ENCODE data around the gene ZNF865.

Gene ZNF865

DNA sequence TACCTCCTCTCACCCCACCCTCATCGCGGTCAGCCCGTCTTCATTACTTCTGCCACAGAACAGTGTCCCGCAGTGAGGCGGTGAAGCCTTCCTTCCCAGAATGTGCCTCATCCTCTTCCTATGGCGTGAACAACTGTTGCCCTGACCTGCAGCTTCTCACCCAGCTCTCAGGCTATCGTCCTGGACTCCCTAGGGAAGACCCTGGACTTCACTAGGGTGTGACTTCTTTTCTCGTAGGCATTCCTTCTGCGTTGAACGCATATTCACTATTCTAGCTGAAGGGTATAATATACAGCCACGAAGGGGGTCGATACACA, 982 bp downstream of the ZNF865 start:
- no peak for DNase-seq

GRCh38 chr19:55606817-55607216, 1.4 kb downstream of the ZNF865 start:
- DNase-seq = no peak

DNA sequence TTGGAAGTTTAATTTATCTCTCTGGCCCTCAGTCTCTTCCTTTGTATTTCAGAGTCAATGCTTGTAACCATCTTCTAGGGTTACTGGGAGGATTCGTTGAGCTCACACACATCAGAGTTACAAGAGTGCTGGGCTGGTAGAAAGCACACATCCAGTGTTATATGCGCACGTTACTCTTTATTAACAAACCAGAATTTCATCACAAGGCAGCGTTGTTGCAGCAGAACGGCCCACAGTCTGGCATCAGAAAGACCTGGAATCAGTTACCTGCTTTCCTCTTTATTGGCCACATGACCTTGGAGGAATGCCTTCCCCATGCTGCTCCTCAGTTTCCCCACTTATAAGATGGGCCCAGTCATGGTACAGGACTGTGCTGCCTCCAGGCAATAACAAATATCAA, 3.9 kb downstream of the ZNF865 start:
- DNase-seq = no peak

- peak in 1 of 14 donors; percentile 23 for DNase-seq
These were observed 6.0 kb downstream of the ZNF865 start for GRCh38 chr19:55611300-55611982.

DNA sequence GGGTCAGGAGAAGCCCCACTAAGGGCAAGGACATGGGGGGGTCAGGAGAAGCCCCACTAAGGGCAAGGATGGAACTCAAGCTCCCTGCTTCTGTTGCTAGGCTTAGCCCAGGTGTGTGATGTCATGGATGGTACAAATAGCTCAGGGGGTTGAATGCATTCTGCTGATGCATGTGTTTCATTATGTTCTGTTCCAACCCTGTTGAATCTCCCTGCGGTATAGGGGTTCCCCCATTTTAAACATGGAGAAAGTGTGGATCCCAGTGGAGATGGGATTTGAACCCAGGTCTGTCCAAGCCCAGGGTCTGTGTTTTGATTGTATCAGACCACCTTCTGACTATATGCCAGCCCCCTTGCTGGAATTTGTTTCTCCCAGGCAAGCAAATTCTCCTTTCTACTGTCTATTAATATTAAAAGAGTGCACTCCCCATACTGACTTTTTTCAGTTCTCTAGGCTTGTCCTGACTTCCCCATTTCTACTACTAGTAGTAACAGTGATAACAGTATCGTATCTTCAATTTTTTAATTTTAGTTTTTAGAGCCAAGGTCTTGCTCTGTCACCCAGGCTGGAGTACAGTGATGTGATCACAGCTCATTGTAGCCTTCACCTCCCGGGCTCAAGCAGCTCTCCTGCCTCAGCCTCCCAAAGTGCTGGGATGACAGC, 6.7 kb downstream of the ZNF865 start:
- peak in 1 of 14 donors; percentile 23 for DNase-seq

DNA sequence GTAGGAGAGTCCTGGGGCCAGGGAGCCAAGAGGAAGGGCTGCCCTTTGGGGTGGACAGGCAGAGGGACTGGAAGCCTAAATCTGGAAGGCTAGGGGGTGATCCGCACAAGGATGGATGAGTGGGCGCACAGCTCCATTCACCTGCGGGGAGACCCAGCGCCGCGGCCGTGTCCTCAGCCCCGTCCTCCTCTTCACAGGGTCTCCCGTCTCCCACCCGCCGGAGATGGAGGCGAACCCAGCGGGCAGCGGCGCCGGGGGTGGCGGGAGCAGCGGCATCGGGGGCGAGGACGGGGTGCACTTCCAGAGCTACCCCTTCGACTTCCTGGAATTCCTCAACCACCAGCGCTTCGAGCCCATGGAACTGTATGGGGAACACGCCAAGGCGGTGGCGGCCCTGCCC, 7.9 kb downstream of the ZNF865 start:
- no peak for DNase-seq

- no peak for DNase-seq
These were observed 8.7 kb downstream of the ZNF865 start for GRCh38 chr19:55613930-55614710.

GRCh38 chr19:55614711-55615542, 9.5 kb downstream of the ZNF865 start:
- no peak for DNase-seq

DNA sequence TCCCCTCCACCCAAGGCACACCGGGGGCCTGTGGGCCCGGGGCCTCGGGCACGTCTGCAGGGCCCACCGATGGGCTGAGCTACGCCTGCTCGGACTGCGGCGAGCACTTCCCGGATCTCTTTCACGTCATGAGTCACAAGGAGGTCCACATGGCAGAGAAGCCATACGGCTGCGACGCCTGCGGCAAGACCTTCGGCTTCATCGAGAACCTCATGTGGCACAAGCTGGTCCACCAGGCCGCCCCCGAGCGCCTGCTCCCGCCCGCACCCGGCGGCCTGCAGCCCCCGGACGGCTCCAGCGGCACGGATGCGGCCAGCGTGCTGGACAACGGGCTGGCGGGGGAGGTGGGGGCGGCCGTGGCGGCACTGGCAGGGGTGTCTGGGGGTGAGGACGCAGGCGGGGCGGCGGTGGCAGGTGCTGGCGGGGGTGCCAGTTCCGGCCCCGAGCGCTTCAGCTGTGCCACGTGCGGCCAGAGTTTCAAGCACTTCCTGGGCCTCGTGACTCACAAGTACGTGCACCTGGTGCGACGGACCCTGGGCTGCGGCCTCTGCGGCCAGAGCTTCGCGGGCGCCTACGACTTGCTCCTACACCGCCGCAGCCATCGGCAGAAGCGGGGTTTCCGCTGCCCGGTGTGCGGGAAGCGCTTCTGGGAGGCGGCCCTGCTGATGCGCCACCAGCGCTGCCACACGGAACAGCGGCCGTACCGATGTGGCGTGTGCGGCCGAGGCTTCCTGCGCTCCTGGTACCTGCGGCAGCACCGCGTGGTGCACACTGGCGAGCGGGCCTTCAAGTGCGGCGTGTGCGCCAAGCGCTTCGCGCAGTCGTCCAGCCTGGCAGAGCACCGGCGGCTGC, 10.3 kb downstream of the ZNF865 start:
- DNase-seq = no peak

DNA sequence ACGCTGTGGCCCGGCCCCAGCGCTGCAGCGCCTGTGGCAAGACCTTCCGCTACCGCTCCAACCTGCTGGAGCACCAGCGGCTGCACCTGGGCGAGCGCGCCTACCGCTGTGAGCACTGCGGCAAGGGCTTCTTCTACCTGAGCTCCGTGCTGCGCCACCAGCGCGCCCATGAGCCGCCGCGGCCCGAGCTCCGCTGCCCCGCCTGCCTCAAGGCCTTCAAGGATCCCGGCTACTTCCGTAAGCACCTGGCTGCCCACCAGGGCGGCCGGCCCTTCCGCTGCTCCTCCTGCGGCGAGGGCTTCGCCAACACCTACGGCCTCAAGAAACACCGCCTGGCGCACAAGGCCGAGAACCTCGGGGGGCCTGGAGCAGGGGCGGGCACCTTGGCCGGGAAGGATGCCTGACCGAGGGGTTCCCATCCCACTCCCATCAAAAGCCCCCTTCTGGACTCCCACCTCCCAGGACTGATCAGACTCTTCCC, 11.0 kb downstream of the ZNF865 start:
- no peak for DNase-seq

- no peak for DNase-seq
These were observed 12.0 kb downstream of the ZNF865 start for GRCh38 chr19:55617426-55617825.

DNA sequence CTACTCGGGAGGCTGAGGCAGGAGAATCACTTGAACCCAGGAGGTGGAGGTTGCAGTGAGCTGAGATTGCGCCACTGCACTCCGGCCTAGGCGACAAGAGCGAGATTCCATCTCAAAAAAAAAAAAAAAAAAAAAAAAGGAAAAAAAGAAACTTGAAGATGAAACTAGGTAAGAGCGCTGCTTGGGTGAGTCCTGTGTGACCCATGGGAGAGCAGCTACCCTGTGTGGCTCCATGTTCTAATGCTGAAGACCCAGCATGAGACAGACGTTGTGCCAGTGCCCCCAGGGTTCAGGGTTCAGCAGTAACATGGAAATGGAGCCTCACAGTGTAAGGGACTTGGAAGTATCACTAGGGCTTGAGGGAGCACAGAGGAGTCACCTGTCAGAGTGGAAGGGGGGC, 13.0 kb downstream of the ZNF865 start:
- no peak for DNase-seq

- DNase-seq = no peak
These were observed 13.8 kb downstream of the ZNF865 start for GRCh38 chr19:55619286-55619685.

- DNase-seq = no peak
These were observed 15.2 kb downstream of the ZNF865 start for GRCh38 chr19:55620410-55621204.

DNA sequence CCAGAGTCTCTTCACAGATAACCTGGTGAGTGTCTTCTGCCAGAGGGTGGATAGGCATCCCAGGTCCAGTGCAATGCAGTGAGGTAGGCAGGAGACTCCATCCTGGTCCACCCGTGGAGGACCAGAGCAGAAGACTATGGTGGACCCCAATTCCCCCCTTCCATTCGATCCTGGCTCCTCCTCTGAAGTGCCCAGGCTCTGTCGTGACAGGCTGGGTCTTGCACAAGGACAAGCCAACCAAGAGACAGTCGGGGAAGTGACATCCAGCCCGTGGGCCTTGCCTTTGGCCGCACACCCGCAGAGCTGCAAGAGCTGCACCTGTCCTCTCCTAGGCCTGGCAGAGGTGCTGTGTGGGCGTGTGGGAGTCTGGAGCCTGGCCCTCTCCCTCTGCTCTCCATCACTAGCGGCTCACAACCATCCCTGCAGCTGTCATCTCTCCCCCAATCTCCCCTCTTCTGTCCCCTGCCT, 15.8 kb downstream of the ZNF865 start:
- DNase-seq = peak in 1 of 14 donors; percentile 42

DNA sequence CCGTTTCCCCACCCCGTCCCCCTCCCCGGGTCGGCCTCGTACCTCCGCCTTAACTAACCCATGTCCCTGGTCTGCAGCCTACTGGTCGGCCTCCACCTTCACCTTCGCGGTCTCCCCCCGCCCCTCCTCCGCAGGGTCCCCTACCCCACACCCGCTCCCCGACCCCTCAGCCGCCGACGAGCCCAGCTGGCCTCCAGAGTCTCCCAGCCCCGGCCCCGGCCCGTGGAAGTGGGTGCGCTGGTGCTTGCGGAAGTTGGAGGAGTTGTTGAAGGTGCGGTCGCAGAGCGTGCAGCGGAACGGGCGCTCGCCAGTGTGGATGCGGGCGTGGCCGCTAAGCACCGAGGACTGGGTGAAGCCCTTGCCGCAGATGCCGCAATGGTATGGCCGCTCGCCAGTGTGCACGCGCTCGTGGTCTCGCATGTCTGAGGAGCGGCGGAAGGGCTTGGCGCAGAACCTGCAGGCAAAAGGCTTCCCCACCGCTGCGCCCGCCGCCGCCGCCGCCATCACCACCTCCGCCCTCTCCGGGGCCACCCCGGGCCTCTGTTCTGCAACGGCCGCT, 16.3 kb downstream of the ZNF865 start:
- DNase-seq = no peak

- peak in 1 of 14 donors; percentile 9 for DNase-seq
These were observed 17.0 kb downstream of the ZNF865 start for GRCh38 chr19:55622242-55622969.

- DNase-seq = no peak
These were observed 17.7 kb downstream of the ZNF865 start for GRCh38 chr19:55623130-55623529.

DNA sequence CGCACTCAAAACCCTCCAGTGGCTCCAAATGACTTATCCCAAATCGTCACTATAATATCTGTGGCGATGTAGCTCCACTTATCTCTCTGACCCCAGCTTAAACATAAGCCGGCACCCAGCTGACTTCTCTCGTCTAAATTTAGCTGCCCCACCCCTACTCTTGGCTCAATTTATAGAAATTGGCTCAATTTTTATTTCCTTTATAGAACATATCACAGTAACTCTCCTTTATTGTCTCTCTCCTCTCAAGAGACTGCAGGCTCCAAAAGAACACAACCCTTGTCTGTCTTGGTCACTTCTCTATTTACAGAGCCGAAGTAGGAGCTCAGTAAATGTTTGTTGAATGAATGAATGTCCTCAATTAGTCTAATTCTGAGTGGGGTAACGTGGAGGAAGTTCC, 18.1 kb downstream of the ZNF865 start:
- DNase-seq = no peak
